ENCODE data around the gene PRELP. TPM values are rescaled to one million over a fixed set of nuclear protein-coding genes. Genes with fewer than 3 reads are reported as not detected.

The PRELP gene
- total and polyA plus RNA-seq, 2 experiments from 2014 or later = 0.26 TPM; not detected in 1

DNA sequence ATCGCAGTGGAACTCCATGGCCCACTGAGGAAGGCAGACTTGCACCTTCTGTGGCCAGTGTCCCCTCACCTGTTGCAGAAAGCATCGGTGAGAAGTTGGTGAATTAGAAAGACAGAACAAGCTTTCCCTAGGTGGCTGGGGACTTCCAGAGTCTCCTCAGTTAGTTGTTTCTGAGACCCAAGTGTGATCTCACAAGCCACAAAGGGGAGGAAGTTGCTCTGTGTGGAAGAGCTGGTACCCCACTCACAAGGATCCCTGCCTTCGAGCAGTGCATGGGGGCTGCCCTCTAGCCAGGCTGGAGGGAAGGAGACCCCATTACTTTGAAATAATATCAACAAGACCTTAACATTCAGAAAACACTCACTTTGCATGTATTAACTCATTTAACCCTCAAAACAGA, 2.1 kb downstream of the PRELP start:
- H3K27me3 ChIP-seq = no peaks in the 10 kb centered on the region
- no peak overlapping the region for H3K4me3 ChIP-seq
- TF ChIP-seq, protein P1, sequence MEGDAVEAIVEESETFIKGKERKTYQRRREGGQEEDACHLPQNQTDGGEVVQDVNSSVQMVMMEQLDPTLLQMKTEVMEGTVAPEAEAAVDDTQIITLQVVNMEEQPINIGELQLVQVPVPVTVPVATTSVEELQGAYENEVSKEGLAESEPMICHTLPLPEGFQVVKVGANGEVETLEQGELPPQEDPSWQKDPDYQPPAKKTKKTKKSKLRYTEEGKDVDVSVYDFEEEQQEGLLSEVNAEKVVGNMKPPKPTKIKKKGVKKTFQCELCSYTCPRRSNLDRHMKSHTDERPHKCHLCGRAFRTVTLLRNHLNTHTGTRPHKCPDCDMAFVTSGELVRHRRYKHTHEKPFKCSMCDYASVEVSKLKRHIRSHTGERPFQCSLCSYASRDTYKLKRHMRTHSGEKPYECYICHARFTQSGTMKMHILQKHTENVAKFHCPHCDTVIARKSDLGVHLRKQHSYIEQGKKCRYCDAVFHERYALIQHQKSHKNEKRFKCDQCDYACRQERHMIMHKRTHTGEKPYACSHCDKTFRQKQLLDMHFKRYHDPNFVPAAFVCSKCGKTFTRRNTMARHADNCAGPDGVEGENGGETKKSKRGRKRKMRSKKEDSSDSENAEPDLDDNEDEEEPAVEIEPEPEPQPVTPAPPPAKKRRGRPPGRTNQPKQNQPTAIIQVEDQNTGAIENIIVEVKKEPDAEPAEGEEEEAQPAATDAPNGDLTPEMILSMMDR (IDR thresholded peaks at IDR 0.05; ENCODE audit: low read depth, low read length) = no peak
- DNase-seq (ENCODE audit: low read depth in 1 of 2, low spot score in 1 of 2) = no peak
- no peaks in the 10 kb centered on the region for H3K36me3 ChIP-seq
- H3K27ac ChIP-seq = no peak overlapping the region
- no peaks in the 10 kb centered on the region for H3K9me3 ChIP-seq (ENCODE audit: low read depth)
- peaks cover 11% of the 10 kb centered on the region for H3K4me1 ChIP-seq (ENCODE audit: low read depth)

DNA sequence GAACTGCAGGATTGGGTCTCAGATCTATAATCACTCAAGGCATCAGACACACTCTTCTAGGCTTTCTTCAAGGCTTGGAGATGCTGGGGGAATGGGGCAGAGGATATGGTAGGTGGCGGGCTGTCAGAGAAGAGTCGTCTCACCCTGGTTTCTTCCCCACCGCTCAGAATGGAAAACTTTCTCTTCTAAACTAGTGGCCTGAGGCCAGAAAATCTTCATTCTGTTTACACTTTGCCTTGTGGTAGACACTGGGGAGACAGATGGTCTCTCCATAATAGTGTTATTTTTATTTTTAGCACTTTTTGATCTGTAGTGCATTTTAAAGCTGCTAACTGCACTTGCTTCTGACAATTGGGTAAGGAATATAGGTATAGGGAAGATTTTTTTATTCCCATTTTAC, 2.6 kb downstream of the PRELP start:
- DNase-seq (ENCODE audit: low read depth in 1 of 2, low spot score in 1 of 2) = no peak
- Histone ChIP-seq H3K36me3 (no peaks in the 10 kb centered on the region), H3K27me3 (no peaks in the 10 kb centered on the region), H3K4me1 (ENCODE audit: low read depth) (peaks cover 11% of the 10 kb centered on the region), H3K27ac (no peak overlapping the region), H3K9me3 (ENCODE audit: low read depth) (no peaks in the 10 kb centered on the region), H3K4me3 (no peak overlapping the region)
- TF ChIP-seq, protein P1 (IDR thresholded peaks at IDR 0.05; ENCODE audit: low read depth, low read length) = no peak

DNA sequence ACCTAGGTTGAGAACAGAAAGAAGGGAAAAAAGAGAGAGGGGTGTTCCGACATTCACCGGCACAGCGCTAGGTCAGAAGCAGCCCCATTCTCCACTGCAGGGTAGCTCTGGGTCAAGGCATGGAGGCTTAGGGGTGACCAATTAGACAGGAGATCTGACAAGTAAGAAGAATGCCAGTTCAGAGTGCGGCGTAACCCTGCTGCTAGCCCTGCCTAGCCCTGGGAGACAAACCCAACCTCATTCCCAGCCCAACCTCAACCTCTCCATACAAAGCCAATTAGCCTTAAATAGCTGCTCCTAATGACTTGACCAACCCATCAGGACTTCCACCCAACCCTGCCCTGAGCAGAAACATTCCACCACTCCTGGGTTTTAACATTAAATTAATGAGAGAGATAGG, 3.4 kb downstream of the PRELP start:
- TF ChIP-seq, protein P1 (IDR thresholded peaks at IDR 0.05; ENCODE audit: low read depth, low read length) = no peak
- Histone ChIP-seq H3K9me3 (ENCODE audit: low read depth) (no peaks in the 10 kb centered on the region), H3K27ac (no peak overlapping the region), H3K4me1 (ENCODE audit: low read depth) (peaks cover 11% of the 10 kb centered on the region), H3K27me3 (no peaks in the 10 kb centered on the region), H3K4me3 (no peak overlapping the region), H3K36me3 (no peaks in the 10 kb centered on the region)
- DNase-seq (ENCODE audit: low read depth in 1 of 2, low spot score in 1 of 2) = no peak

DNA sequence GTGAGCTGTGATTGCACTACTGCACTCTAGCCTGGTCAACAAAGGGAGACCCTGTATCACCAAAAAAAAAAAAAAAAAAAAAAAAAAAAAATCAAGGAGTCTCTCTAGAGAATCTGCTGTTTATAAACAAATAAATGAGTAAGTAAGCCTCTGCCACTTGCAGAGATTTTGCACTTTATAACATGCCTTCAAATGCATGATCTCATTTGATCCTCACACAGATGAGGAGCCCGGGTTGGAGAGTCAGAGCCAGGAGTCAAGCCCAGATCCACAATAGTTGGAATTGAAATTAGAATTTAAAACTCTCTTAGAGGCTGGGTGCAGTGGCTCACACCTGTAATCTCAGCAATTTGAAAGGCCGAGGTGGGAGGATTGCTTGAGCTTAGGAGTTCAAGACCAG, 4.0 kb downstream of the PRELP start:
- no peak for DNase-seq (ENCODE audit: low read depth in 1 of 2, low spot score in 1 of 2)
- Histone ChIP-seq H3K9me3 (ENCODE audit: low read depth) (no peaks in the 10 kb centered on the region), H3K27ac (no peak overlapping the region), H3K4me1 (ENCODE audit: low read depth) (peaks cover 11% of the 10 kb centered on the region), H3K27me3 (no peaks in the 10 kb centered on the region), H3K36me3 (no peaks in the 10 kb centered on the region), H3K4me3 (no peak overlapping the region)
- TF ChIP-seq, protein P1 (IDR thresholded peaks at IDR 0.05; ENCODE audit: low read depth, low read length) = no peak

DNA sequence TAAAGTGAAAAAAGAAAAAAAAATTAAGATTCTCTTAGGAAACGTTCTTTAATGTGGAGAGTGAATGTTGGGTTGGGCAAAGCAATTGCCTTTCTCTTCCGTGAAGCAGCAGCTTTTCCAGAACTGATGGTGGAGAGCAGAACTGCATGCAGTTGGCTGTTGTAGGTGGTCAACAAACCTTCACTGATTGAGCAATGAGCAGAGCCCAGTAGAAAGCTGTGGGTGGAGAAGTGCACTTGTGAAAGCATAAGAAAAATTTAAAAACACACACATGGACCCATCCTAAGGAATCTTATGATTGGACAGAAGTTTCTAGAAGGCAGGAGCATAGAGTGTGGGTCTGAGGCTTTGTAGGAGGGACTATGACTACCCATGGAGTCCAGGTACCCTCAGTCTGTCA, 4.5 kb downstream of the PRELP start:
- H3K9me3 ChIP-seq (ENCODE audit: low read depth) = no peaks in the 10 kb centered on the region
- peak in 1 of 2 donors; percentile 81 for DNase-seq (ENCODE audit: low read depth in 1 of 2, low spot score in 1 of 2)
- no peaks in the 10 kb centered on the region for H3K36me3 ChIP-seq
- H3K27me3 ChIP-seq = no peaks in the 10 kb centered on the region
- H3K4me1 ChIP-seq (ENCODE audit: low read depth) = peaks cover 11% of the 10 kb centered on the region
- H3K27ac ChIP-seq = no peak overlapping the region
- no peak overlapping the region for H3K4me3 ChIP-seq
- TF ChIP-seq, protein P1 (IDR thresholded peaks at IDR 0.05; ENCODE audit: low read depth, low read length) = peak; percentile 1

All from cardiac muscle cell (in vitro differentiated cells and primary cell).